A549 (cell line): ENCODE results near the gene OPA1.

Source experiments
- BHLHE40 ChIP-seq: IDR thresholded peaks from 2 replicates; pipeline ENCODE4 v1.6.1; 2012; ENCODE audit warnings: low read depth, low read length, inconsistent platforms
- FOSL2 ChIP-seq, 2 experiments: fragments of 450-650 bp in 1 of 2; fragments of >200 bp in 1 of 2; sonication (Bioruptor Twin) in 1 of 2; formaldehyde crosslinking; IDR thresholded peaks; 2 replicates each; pipeline versions ENCODE4 v1.5.0 to v1.6.1; 2016 to 2020; ENCODE audit warnings: mild to moderate bottlenecking in 1 of 2, moderate library complexity in 1 of 2
- TF ChIP-seq, protein P1 (sequence below): fragments of >200 bp; sonication (Bioruptor Twin); formaldehyde crosslinking; IDR thresholded peaks from 3 replicates; pipeline ENCODE4 v1.5.1; 2016

DNA sequence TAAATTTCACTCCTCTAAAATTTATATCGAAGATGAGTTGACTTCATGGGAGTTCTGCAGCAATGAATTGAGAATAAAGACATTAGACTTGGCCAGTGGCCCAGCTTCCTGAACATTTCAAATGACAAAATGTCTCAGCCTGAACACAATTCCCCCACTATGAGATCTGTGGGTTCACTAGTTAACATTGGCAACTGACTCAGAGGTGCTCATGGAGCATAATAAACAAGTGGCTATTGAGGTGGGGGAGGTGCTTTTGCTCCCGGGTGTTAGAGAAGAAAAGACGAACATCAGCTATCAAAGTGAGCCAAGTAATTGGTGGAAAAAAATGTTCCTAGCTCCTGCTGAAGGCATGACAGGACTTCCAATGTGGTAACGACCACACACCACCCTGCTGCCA, 44.6 kb upstream of the OPA1 start:
- TF ChIP-seq FOSL2 (IDR thresholded peaks at IDR 0.05): no peak
- no peak for TF ChIP-seq FOSL2 (CRISPR knock-in tag; IDR thresholded peaks at IDR 0.05)
- TF ChIP-seq, protein P1, sequence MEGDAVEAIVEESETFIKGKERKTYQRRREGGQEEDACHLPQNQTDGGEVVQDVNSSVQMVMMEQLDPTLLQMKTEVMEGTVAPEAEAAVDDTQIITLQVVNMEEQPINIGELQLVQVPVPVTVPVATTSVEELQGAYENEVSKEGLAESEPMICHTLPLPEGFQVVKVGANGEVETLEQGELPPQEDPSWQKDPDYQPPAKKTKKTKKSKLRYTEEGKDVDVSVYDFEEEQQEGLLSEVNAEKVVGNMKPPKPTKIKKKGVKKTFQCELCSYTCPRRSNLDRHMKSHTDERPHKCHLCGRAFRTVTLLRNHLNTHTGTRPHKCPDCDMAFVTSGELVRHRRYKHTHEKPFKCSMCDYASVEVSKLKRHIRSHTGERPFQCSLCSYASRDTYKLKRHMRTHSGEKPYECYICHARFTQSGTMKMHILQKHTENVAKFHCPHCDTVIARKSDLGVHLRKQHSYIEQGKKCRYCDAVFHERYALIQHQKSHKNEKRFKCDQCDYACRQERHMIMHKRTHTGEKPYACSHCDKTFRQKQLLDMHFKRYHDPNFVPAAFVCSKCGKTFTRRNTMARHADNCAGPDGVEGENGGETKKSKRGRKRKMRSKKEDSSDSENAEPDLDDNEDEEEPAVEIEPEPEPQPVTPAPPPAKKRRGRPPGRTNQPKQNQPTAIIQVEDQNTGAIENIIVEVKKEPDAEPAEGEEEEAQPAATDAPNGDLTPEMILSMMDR: no peak
- no peak for TF ChIP-seq BHLHE40
